SJCRH30 (cell line): ENCODE data around the gene MAD1L1. TPM values are rescaled to one million over a fixed set of nuclear protein-coding genes. Genes with fewer than 3 reads are reported as not detected.
A peak's percentile ranks its signal among the peaks of the same experiment; 100 is the strongest.

Experiments
- DNase-seq, 2 experiments: peaks; one replicate each; pipeline ENCODE4 v3.0.0-alpha.2; 2015 to 2020
- H3K27ac ChIP-seq: fragments of 250-450 bp; sonication (Bioruptor Pico); 2 replicates; pipeline ENCODE4 v1.5.1; 2020; ENCODE audit warnings: mild to moderate bottlenecking, moderate library complexity
- H3K27me3 ChIP-seq: fragments of 250-450 bp; sonication (Bioruptor Pico); 2 replicates; pipeline ENCODE4 v1.5.1; 2020; ENCODE audit warnings: mild to moderate bottlenecking, moderate library complexity
- H3K36me3 ChIP-seq: fragments of 250-450 bp; sonication (Bioruptor Pico); 2 replicates; pipeline ENCODE4 v1.5.1; 2020; ENCODE audit warnings: mild to moderate bottlenecking, moderate library complexity
- H3K4me1 ChIP-seq: fragments of 250-450 bp; sonication (Bioruptor Pico); 2 replicates; pipeline ENCODE4 v1.5.1; 2020; ENCODE audit warnings: mild to moderate bottlenecking, moderate library complexity
- H3K4me3 ChIP-seq: fragments of 250-450 bp; sonication (Bioruptor Pico); 2 replicates; pipeline ENCODE4 v1.5.1; 2020; ENCODE audit warnings: mild to moderate bottlenecking, moderate library complexity
- H3K9me3 ChIP-seq: fragments of 250-450 bp; sonication (Bioruptor Pico); replicated peaks from 2 replicates; pipeline ENCODE4 v1.5.1; 2020; ENCODE audit warnings: mild to moderate bottlenecking, moderate library complexity
- total RNA-seq: library from RNA; depleted of rRNA; stranded (reverse); fragments of >200 nt; shearing (Covaris generic); gene quantifications from 2 replicates; pipeline ENCODE4 v1.2.3, GENCODE V29; 2014

The MAD1L1 gene
- total RNA-seq, 1 experiment from 2014 or later = 31.5 TPM

GRCh38 chr7:1995426-1995825, 237.3 kb downstream of the MAD1L1 start:
- H3K4me1 ChIP-seq = peaks cover 12% of the 10 kb centered on the region
- DNase-seq = no peak

GRCh38 chr7:1994931-1995330, 237.8 kb downstream of the MAD1L1 start:
- no peaks in the 10 kb centered on the region for H3K27me3 ChIP-seq
- H3K36me3 ChIP-seq = no peaks in the 10 kb centered on the region
- no peak overlapping the region for H3K4me3 ChIP-seq
- peak; percentile 60 to 64 for DNase-seq
- H3K27ac ChIP-seq = peak overlapping the region; percentile 24
- H3K9me3 ChIP-seq = no peaks in the 10 kb centered on the region
- peaks cover 12% of the 10 kb centered on the region for H3K4me1 ChIP-seq

More at GRCh38 chr7:1995426-1995825, 237.3 kb downstream of the MAD1L1 start:
- H3K36me3 ChIP-seq = no peaks in the 10 kb centered on the region
- no peak overlapping the region for H3K4me3 ChIP-seq
- peak overlapping the region; percentile 24 for H3K27ac ChIP-seq
- no peaks in the 10 kb centered on the region for H3K27me3 ChIP-seq
- H3K9me3 ChIP-seq = no peaks in the 10 kb centered on the region

- Histone ChIP-seq H3K4me1 (peaks cover 12% of the 10 kb centered on the region), H3K9me3 (no peaks in the 10 kb centered on the region), H3K27ac (peak overlapping the region; percentile 31; the same call in 1 of the 2 replicates), H3K36me3 (no peaks in the 10 kb centered on the region), H3K27me3 (no peaks in the 10 kb centered on the region), H3K4me3 (no peak overlapping the region)
- no peak for DNase-seq
These were observed 238.7 kb downstream of the MAD1L1 start for GRCh38 chr7:1993776-1994740.

GRCh38 chr7:1993031-1993695, 239.6 kb downstream of the MAD1L1 start:
- Histone ChIP-seq H3K27me3 (no peaks in the 10 kb centered on the region), H3K4me3 (no peak overlapping the region), H3K4me1 (peaks cover 12% of the 10 kb centered on the region), H3K9me3 (no peaks in the 10 kb centered on the region), H3K27ac (no peak overlapping the region), H3K36me3 (no peaks in the 10 kb centered on the region)
- DNase-seq = no peak

- H3K4me3 ChIP-seq = no peak overlapping the region
- no peaks in the 10 kb centered on the region for H3K36me3 ChIP-seq
- no peaks in the 10 kb centered on the region for H3K27me3 ChIP-seq
- peaks cover 12% of the 10 kb centered on the region for H3K4me1 ChIP-seq
- H3K27ac ChIP-seq = no peak overlapping the region
- H3K9me3 ChIP-seq = no peaks in the 10 kb centered on the region
- DNase-seq = no peak
These were observed 240.2 kb downstream of the MAD1L1 start for GRCh38 chr7:1992554-1992953.

- Histone ChIP-seq H3K4me3 (no peak overlapping the region), H3K9me3 (no peaks in the 10 kb centered on the region), H3K36me3 (no peaks in the 10 kb centered on the region), H3K27me3 (no peaks in the 10 kb centered on the region), H3K4me1 (peaks cover 8% of the 10 kb centered on the region; the same call in 1 of the 2 replicates), H3K27ac (no peak overlapping the region)
- no peak for DNase-seq
These were observed 242.6 kb downstream of the MAD1L1 start for GRCh38 chr7:1990001-1990670.

- Histone ChIP-seq H3K4me3 (no peak overlapping the region), H3K4me1 (peaks cover 3% of the 10 kb centered on the region; the same call in 1 of the 2 replicates), H3K36me3 (no peaks in the 10 kb centered on the region), H3K27me3 (no peaks in the 10 kb centered on the region), H3K27ac (no peak overlapping the region), H3K9me3 (no peaks in the 10 kb centered on the region)
- DNase-seq = no peak
These were observed 243.5 kb downstream of the MAD1L1 start for GRCh38 chr7:1989049-1989860.

- H3K27me3 ChIP-seq = no peaks in the 10 kb centered on the region
- no peaks in the 10 kb centered on the region for H3K36me3 ChIP-seq
- DNase-seq = no peak
- no peak overlapping the region for H3K27ac ChIP-seq
- H3K4me1 ChIP-seq = no peaks in the 10 kb centered on the region
- H3K4me3 ChIP-seq = no peak overlapping the region
- H3K9me3 ChIP-seq = no peaks in the 10 kb centered on the region
These were observed 244.2 kb downstream of the MAD1L1 start for GRCh38 chr7:1988533-1988930.

GRCh38 chr7:1987591-1988532, 244.9 kb downstream of the MAD1L1 start:
- Histone ChIP-seq H3K36me3 (no peaks in the 10 kb centered on the region), H3K27ac (no peak overlapping the region), H3K4me3 (no peak overlapping the region), H3K9me3 (no peaks in the 10 kb centered on the region), H3K4me1 (no peaks in the 10 kb centered on the region), H3K27me3 (no peaks in the 10 kb centered on the region)
- DNase-seq = no peak

- no peaks in the 10 kb centered on the region for H3K4me1 ChIP-seq
- H3K27me3 ChIP-seq = no peaks in the 10 kb centered on the region
- no peaks in the 10 kb centered on the region for H3K9me3 ChIP-seq
- H3K4me3 ChIP-seq = no peak overlapping the region
- no peaks in the 10 kb centered on the region for H3K36me3 ChIP-seq
- no peak overlapping the region for H3K27ac ChIP-seq
- no peak for DNase-seq
These were observed 245.6 kb downstream of the MAD1L1 start for GRCh38 chr7:1987084-1987535.

- no peaks in the 10 kb centered on the region for H3K9me3 ChIP-seq
- H3K4me1 ChIP-seq = no peaks in the 10 kb centered on the region
- H3K27ac ChIP-seq = no peak overlapping the region
- no peaks in the 10 kb centered on the region for H3K36me3 ChIP-seq
- no peak for DNase-seq
- no peak overlapping the region for H3K4me3 ChIP-seq
- H3K27me3 ChIP-seq = no peaks in the 10 kb centered on the region
These were observed 246.2 kb downstream of the MAD1L1 start for GRCh38 chr7:1986366-1987083.

- H3K4me3 ChIP-seq = no peak overlapping the region
- DNase-seq = no peak
- H3K9me3 ChIP-seq = no peaks in the 10 kb centered on the region
- no peaks in the 10 kb centered on the region for H3K27me3 ChIP-seq
- no peak overlapping the region for H3K27ac ChIP-seq
- no peaks in the 10 kb centered on the region for H3K36me3 ChIP-seq
- H3K4me1 ChIP-seq = no peaks in the 10 kb centered on the region
These were observed 246.8 kb downstream of the MAD1L1 start for GRCh38 chr7:1985936-1986335.

- Histone ChIP-seq H3K36me3 (no peaks in the 10 kb centered on the region), H3K4me1 (no peaks in the 10 kb centered on the region), H3K27ac (no peak overlapping the region), H3K9me3 (no peaks in the 10 kb centered on the region), H3K4me3 (no peak overlapping the region), H3K27me3 (no peaks in the 10 kb centered on the region)
- DNase-seq = no peak
These were observed 247.7 kb downstream of the MAD1L1 start for GRCh38 chr7:1985042-1985441.
